GF-D8 (cell line): ENCODE results near the gene FAM171A2.
A peak's percentile ranks its signal among the peaks of the same experiment; 100 is the strongest.
"Not testable (repeated sequence)": the region's sequence is repeated elsewhere in the genome, so short reads cannot be mapped to it uniquely, and the experiment has no call there.

Experiments used
- DNase-seq: peaks from one replicate; lab custom pipeline; 2025; lab: John Stamatoyannopoulos, UW

The FAM171A2 gene

GRCh38 chr17:44347206-44348055 is 16.2 kb downstream of the FAM171A2 start:
- not testable (repeated sequence) for DNase-seq

GRCh38 chr17:44346064-44346844 is 17.4 kb downstream of the FAM171A2 start:
- no peak for DNase-seq

- peak; percentile 26 for DNase-seq
These were observed 18.1 kb downstream of the FAM171A2 start for GRCh38 chr17:44345454-44346026.

GRCh38 chr17:44344939-44345453 is 18.7 kb downstream of the FAM171A2 start, which contains the start of gene GRN:
TSS of gene GRN (plus strand) at chr17:44345302. CDS start at chr17:44349165, 3,863 bp downstream.
- DNase-seq = peak; percentile 89

- DNase-seq = no peak
These were observed 20.0 kb downstream of the FAM171A2 start for GRCh38 chr17:44343510-44344209.

GRCh38 chr17:44340553-44340952 is 23.1 kb downstream of the FAM171A2 start:
- DNase-seq = not testable (repeated sequence)

- DNase-seq = no peak
These were observed 25.0 kb downstream of the FAM171A2 start for GRCh38 chr17:44338702-44339101.

GRCh38 chr17:44335968-44336367 is 27.7 kb downstream of the FAM171A2 start:
- no peak for DNase-seq

GRCh38 chr17:44335564-44335963 is 28.1 kb downstream of the FAM171A2 start:
- no peak for DNase-seq

- peak; percentile 9 for DNase-seq
These were observed 28.9 kb downstream of the FAM171A2 start for GRCh38 chr17:44334727-44335126.

- no peak for DNase-seq
These were observed 29.3 kb downstream of the FAM171A2 start for GRCh38 chr17:44334315-44334714.

- peak; percentile 2 for DNase-seq
These were observed 30.3 kb downstream of the FAM171A2 start for GRCh38 chr17:44333371-44333770.

GRCh38 chr17:44331249-44331760 is 32.3 kb downstream of the FAM171A2 start:
- DNase-seq = peak; percentile 37

GRCh38 chr17:44330263-44330662 is 33.4 kb downstream of the FAM171A2 start:
- not testable (repeated sequence) for DNase-seq

GRCh38 chr17:44329516-44329915 is 34.1 kb downstream of the FAM171A2 start:
- DNase-seq = not testable (repeated sequence)

- no peak for DNase-seq
These were observed 35.8 kb downstream of the FAM171A2 start for GRCh38 chr17:44327715-44328449.

- peak; percentile 88 for DNase-seq
These were observed 36.7 kb downstream of the FAM171A2 start for GRCh38 chr17:44326861-44327444.

- peak; percentile 62 for DNase-seq
These were observed 38.9 kb downstream of the FAM171A2 start, which contains the start of gene SLC25A39 for GRCh38 chr17:44324571-44325275. TSS of gene SLC25A39 (minus strand) at chr17:44324823. CDS start at chr17:44323562, 1,261 bp downstream.

GRCh38 chr17:44324092-44324570 is 39.5 kb downstream of the FAM171A2 start:
- DNase-seq = no peak
